ENCODE data around the gene ELOVL3. TPM values are rescaled to one million over a fixed set of nuclear protein-coding genes. Genes with fewer than 3 reads are reported as not detected.

Gene ELOVL3
- total RNA-seq, 1 experiment from 2014 or later: 0.61 TPM

DNA sequence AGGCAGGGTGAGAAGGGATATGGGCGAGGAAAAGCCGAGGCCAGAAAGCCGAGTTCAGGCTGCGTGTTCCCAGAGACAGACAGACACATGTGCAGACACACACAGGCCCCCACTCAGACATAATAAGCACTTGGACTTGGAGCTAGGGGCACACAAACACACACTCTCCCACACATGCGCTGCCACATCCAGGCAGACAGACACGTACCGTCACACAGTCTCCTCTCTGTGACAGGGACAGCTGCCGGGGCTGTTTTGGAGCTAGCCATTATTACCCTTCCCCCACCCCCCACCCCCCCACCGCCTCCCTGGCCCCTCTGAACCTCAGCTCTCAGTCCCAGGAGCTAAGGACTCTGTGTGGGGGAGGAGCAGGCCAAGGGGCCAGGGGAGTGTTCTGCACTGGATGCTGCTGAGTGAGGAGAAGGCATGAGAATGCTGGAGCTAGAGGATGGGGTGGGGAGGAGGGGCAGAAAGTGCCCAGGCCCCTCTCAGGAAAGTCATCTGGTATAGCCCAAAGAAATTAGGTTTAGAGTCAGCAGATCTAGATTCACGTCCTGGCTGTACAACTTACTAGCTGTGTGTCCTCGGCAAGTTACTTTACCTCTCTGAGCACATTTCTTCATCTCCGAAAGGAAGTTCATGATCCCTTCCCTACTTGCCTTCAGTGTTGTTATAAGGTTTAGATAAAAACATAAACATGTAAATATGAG lies 8.9 kb downstream of the ELOVL3 start:
- Histone ChIP-seq H3K36me3 (ENCODE audit: low read depth) (no peaks in the 10 kb centered on the region), H3K4me1 (replicated peaks; ENCODE audit: insufficient read depth) (0 out of 2 replicates have a peak, but pooled peaks cover 7% of the 10 kb centered on the region), H3K4me3 (no peak overlapping the region), H3K9me3 (ENCODE audit: insufficient read depth, low read depth) (no peaks in the 10 kb centered on the region), H3K27me3 (ENCODE audit: insufficient read depth, low read depth) (no peaks in the 10 kb centered on the region), H3K79me2 (ENCODE audit: low read depth) (no peaks in the 10 kb centered on the region), H4K20me1 (ENCODE audit: insufficient read depth) (no peaks in the 10 kb centered on the region), H2AFZ (no peak overlapping the region), H3K27ac (no peak overlapping the region), H3K9me2 (ENCODE audit: insufficient read depth) (no peaks in the 10 kb centered on the region), H3F3A (ENCODE audit: insufficient read depth, low read depth) (no peaks in the 10 kb centered on the region; the same call in 1 of the 2 replicates), H3K4me2 (0 out of 2 replicates have a peak overlapping the region, but pooled peaks have one; percentile 6)
- DNase-seq: no peak
- TF ChIP-seq, protein P1, sequence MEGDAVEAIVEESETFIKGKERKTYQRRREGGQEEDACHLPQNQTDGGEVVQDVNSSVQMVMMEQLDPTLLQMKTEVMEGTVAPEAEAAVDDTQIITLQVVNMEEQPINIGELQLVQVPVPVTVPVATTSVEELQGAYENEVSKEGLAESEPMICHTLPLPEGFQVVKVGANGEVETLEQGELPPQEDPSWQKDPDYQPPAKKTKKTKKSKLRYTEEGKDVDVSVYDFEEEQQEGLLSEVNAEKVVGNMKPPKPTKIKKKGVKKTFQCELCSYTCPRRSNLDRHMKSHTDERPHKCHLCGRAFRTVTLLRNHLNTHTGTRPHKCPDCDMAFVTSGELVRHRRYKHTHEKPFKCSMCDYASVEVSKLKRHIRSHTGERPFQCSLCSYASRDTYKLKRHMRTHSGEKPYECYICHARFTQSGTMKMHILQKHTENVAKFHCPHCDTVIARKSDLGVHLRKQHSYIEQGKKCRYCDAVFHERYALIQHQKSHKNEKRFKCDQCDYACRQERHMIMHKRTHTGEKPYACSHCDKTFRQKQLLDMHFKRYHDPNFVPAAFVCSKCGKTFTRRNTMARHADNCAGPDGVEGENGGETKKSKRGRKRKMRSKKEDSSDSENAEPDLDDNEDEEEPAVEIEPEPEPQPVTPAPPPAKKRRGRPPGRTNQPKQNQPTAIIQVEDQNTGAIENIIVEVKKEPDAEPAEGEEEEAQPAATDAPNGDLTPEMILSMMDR (conservative IDR thresholded peaks at IDR 0.05): no peak
- no peak for TF ChIP-seq EZH2 (IDR thresholded peaks at IDR 0.05; ENCODE audit: low read depth)
- POLR2A ChIA-PET (ENCODE audit: unreplicated experiment): interaction anchor here (0.5 to 0.8 kb wide), 2 partner anchors 28 to 83 kb away, joined by 4 to 8 read pairs; no protein-coding TSS in a partner anchor
- CTCF ChIA-PET: interaction anchor here (0.6 to 0.7 kb wide), 3 partner anchors 36 to 932 kb away, joined by 6 to 12 read pairs (median 7); no protein-coding TSS in a partner anchor
- BruUV-seq (replicated peaks): no TSS peak
- intact Hi-C loops (cut with micrococcal nuclease; ENCODE audit: unreplicated experiment): loop anchor here (5.0 kb wide), 1 partner anchor 242 kb away; no protein-coding TSS in a partner anchor

DNA sequence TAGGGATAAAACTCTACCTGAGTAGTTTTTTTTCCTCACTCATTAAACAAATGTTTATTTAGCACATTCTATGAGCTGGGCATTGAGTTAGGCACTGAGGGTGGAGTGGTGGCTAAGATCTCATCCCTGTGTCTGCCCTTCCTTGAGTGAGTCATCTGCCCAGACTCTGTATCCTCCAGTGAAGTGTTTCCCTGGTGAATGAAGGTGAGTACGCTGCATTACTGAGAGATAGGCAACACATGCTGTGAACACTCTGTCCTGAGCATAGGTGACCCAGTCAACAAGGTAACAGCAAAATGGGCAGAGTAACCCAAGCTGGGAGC lies 9.5 kb downstream of the ELOVL3 start:
- Histone ChIP-seq H3F3A (ENCODE audit: insufficient read depth, low read depth) (no peaks in the 10 kb centered on the region; the same call in 1 of the 2 replicates), H3K4me1 (replicated peaks; ENCODE audit: insufficient read depth) (0 out of 2 replicates have a peak, but pooled peaks cover 7% of the 10 kb centered on the region), H3K27me3 (ENCODE audit: insufficient read depth, low read depth) (no peaks in the 10 kb centered on the region), H3K36me3 (ENCODE audit: low read depth) (no peaks in the 10 kb centered on the region), H4K20me1 (ENCODE audit: insufficient read depth) (no peaks in the 10 kb centered on the region), H3K9me2 (ENCODE audit: insufficient read depth) (no peaks in the 10 kb centered on the region), H3K27ac (no peak overlapping the region), H2AFZ (no peak overlapping the region), H3K4me2 (0 out of 2 replicates have a peak overlapping the region, but pooled peaks have one; percentile 6), H3K79me2 (ENCODE audit: low read depth) (no peaks in the 10 kb centered on the region), H3K9me3 (ENCODE audit: insufficient read depth, low read depth) (no peaks in the 10 kb centered on the region), H3K4me3 (no peak overlapping the region)
- CTCF ChIA-PET: interaction anchor here (0.6 to 0.7 kb wide), 2 partner anchors 434 to 933 kb away, joined by 6 to 7 read pairs; no protein-coding TSS in a partner anchor
- POLR2A ChIA-PET (ENCODE audit: unreplicated experiment): interaction anchor here (0.8 kb wide), 1 partner anchor 84 kb away, joined by 4 read pairs; no protein-coding TSS in a partner anchor
- intact Hi-C loops (cut with micrococcal nuclease; ENCODE audit: unreplicated experiment): no loop called here
- no TSS peak for BruUV-seq (replicated peaks)
- DNase-seq: peak; percentile 25 to 76
- TF ChIP-seq, protein P1 (conservative IDR thresholded peaks at IDR 0.05): no peak
- no peak for TF ChIP-seq EZH2 (IDR thresholded peaks at IDR 0.05; ENCODE audit: low read depth)

DNA sequence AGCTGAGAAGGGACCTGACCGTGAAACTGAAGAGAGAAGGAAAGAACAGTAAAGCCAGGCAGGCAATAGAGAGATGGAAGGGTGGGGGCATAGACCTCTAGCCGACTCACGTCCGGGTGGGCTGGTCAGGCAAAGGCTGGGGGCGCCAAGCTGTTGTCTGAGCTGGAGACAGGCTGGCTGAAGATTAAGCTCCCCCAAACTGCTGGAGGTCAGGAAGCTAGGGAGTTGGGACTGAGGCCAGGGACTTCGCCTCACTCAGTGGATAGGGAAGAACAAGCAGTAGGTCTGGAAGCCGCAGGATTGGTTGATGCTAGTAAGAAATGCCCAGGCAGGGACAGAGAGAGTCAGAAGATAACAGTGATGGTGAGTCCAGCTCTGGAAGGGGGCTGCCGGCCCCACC lies 9.9 kb downstream of the ELOVL3 start:
- BruUV-seq (replicated peaks): no TSS peak
- Histone ChIP-seq H4K20me1 (ENCODE audit: insufficient read depth) (no peaks in the 10 kb centered on the region), H3K36me3 (ENCODE audit: low read depth) (no peaks in the 10 kb centered on the region), H3K9me2 (ENCODE audit: insufficient read depth) (no peaks in the 10 kb centered on the region), H3K9me3 (ENCODE audit: insufficient read depth, low read depth) (no peaks in the 10 kb centered on the region), H2AFZ (no peak overlapping the region), H3K4me2 (no peak overlapping the region), H3K4me1 (replicated peaks; ENCODE audit: insufficient read depth) (0 out of 2 replicates have a peak, but pooled peaks cover 7% of the 10 kb centered on the region), H3K27me3 (ENCODE audit: insufficient read depth, low read depth) (no peaks in the 10 kb centered on the region), H3K79me2 (ENCODE audit: low read depth) (no peaks in the 10 kb centered on the region), H3F3A (ENCODE audit: insufficient read depth, low read depth) (no peaks in the 10 kb centered on the region; the same call in 1 of the 2 replicates), H3K4me3 (no peak overlapping the region), H3K27ac (no peak overlapping the region)
- ChIA-PET CTCF (interaction anchor here (0.6 to 0.7 kb wide), 2 partner anchors 434 to 933 kb away, joined by 6 to 7 read pairs; no protein-coding TSS in a partner anchor), POLR2A (ENCODE audit: unreplicated experiment) (interaction anchor here (0.8 kb wide), 1 partner anchor 84 kb away, joined by 4 read pairs; no protein-coding TSS in a partner anchor)
- TF ChIP-seq, protein P1 (conservative IDR thresholded peaks at IDR 0.05): no peak
- TF ChIP-seq EZH2 (IDR thresholded peaks at IDR 0.05; ENCODE audit: low read depth): no peak
- intact Hi-C loops (cut with micrococcal nuclease; ENCODE audit: unreplicated experiment): no loop called here
- no peak for DNase-seq

Measured in PC-9 (cell line).